Coronary artery (tissue), 2 donors: ENCODE results near the gene ARHGAP4.

Source experiments
- DNase-seq: peaks from one replicate; pipeline ENCODE4 v3.0.0-alpha.2; 2017; ENCODE audit warnings: low spot score
- H3K27ac ChIP-seq, 2 donors: fragments of 200-600 bp; sonication (generic); one replicate each; pipeline ENCODE4 v1.5.1; 2016 to 2019
- H3K4me3 ChIP-seq: fragments of 200-600 bp; sonication (generic); 2 replicates; pipeline ENCODE4 v1.5.1; 2016; ENCODE audit warnings: mild to moderate bottlenecking, moderate library complexity
- TF ChIP-seq, protein P1 (sequence below): fragments of 200-600 bp; sonication (generic); IDR thresholded peaks from one replicate; pipeline ENCODE4 v1.5.1; 2019; ENCODE audit warnings: antibody characterized with exemption

ARHGAP4 gene

DNA sequence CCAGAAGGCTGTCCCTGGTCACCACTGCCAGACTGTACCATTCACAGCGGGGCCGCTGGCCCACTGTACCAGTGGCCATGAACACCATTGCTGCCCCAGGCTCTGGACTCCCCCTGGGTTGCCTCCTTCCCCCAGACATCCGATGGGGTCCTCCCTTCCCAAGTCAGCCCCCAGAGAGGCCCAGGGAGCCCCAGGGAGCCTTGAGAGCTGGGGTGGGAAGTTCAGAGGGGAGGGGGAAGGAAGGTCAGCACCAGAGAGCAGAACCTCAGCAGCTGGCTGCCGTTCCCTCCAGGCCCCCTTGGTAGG, 441 bp upstream of the ARHGAP4 start:
- no peak for DNase-seq
- TF ChIP-seq, protein P1, sequence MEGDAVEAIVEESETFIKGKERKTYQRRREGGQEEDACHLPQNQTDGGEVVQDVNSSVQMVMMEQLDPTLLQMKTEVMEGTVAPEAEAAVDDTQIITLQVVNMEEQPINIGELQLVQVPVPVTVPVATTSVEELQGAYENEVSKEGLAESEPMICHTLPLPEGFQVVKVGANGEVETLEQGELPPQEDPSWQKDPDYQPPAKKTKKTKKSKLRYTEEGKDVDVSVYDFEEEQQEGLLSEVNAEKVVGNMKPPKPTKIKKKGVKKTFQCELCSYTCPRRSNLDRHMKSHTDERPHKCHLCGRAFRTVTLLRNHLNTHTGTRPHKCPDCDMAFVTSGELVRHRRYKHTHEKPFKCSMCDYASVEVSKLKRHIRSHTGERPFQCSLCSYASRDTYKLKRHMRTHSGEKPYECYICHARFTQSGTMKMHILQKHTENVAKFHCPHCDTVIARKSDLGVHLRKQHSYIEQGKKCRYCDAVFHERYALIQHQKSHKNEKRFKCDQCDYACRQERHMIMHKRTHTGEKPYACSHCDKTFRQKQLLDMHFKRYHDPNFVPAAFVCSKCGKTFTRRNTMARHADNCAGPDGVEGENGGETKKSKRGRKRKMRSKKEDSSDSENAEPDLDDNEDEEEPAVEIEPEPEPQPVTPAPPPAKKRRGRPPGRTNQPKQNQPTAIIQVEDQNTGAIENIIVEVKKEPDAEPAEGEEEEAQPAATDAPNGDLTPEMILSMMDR: no peak
- Histone ChIP-seq H3K4me3 (peak overlapping the region; percentile 73), H3K27ac (peak overlapping the region; percentile 78 to 91)

DNA sequence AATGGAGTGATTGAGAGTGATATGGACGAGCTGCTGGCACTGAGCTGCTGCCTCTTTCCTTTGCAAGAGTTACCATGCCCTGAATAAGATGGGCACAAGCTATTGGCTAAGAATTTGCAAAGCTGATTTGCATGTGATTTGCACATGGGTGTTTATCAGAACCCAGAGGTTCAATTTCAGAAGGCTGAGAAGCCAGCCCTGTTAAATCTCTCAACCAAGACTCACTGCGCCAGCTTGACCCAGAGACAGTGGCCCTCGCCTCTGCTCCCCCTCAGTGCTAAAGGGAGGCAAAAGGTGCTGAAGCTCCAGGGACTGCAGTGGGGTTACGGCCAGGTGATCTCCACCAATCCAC, 701 bp downstream of the ARHGAP4 start:
- TF ChIP-seq, protein P1: no peak
- Histone ChIP-seq H3K4me3 (peak overlapping the region; percentile 73), H3K27ac (peak overlapping the region in 1 of 2 donors; percentile 91)
- DNase-seq: no peak

DNA sequence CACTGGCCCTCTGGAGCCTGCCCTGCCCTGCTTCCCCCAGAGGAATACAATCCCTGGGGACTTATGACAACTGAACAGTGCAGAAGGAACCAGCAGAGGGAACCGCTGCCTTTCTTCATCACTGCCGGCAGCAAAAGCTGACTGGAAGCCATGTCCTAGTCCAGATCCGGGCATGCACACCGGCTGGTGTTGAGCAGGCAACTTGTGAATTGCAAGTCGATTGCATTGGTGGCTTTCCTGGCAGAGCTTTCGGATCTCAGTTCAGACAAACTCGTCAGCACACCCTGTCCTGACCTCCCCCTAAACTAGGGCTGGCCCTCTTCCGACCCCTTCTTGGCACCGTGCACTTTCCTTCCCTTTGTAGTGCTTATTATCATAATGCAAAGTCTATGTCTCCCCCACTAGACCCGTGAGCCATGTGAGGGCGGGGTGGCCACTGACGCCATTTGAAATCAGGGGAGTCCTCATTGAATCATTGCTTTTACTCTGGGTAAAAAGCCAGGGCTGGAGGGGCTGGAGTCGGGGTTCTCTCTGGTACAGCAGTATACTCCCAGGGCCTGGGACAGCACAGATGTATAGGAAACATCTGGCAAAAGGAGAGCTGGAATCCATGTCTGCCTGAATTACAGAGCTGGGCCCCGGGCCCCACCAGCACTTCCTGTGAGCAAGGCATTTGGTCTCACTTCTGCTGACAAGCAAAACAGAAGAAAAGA, 1.8 kb downstream of the ARHGAP4 start:
- Histone ChIP-seq H3K27ac (peak overlapping the region in 1 of 2 donors; percentile 91), H3K4me3 (peak overlapping the region; percentile 22)
- TF ChIP-seq, protein P1: no peak
- DNase-seq: no peak

DNA sequence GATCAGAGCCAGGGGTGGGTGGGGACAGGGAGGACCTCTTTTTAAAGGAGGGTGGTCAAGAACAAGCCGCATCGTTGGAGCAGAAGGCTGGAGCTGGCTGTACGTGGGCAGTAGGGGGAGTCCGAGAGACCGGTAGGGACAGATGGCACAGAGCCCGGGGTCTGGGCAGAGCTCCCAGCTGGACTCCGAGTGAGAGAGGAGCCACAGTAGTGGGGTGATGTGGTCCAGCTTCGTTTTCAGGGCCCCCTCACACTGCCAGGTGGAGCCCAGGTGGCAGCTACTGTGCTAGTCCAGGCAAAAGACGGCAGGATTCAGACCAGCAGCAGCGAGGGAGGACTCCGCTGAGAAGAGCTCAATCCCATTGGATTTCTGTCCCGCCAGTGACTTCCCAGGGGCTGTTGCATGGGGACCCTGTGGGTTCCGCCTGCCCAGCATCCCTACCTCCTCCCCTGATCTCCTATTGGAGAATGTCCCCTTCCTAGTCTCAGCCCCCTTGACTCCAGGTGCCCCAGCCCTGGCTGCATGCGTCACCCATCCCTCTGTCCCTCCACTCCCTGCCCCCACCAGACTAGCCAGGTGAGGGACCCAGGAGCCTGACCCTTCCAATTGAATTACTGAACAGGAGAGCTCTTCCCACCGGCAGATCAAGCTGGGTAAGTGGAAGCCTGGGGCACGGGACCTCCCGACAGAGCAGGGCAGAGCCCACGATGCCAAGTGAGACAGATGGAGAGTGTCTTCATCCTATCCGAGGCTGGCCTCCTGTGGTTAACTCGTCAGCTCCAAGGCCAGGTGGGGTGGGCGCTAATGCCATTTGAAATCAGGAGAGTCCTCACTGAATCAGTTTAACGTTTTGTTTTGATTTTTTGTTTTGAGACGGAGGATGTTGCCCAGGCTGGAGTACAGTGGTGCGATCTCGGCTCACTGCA, 2.9 kb downstream of the ARHGAP4 start:
- TF ChIP-seq, protein P1: no peak
- Histone ChIP-seq H3K4me3 (peak overlapping the region; percentile 32), H3K27ac (no peak overlapping the region)
- DNase-seq: no peak

DNA sequence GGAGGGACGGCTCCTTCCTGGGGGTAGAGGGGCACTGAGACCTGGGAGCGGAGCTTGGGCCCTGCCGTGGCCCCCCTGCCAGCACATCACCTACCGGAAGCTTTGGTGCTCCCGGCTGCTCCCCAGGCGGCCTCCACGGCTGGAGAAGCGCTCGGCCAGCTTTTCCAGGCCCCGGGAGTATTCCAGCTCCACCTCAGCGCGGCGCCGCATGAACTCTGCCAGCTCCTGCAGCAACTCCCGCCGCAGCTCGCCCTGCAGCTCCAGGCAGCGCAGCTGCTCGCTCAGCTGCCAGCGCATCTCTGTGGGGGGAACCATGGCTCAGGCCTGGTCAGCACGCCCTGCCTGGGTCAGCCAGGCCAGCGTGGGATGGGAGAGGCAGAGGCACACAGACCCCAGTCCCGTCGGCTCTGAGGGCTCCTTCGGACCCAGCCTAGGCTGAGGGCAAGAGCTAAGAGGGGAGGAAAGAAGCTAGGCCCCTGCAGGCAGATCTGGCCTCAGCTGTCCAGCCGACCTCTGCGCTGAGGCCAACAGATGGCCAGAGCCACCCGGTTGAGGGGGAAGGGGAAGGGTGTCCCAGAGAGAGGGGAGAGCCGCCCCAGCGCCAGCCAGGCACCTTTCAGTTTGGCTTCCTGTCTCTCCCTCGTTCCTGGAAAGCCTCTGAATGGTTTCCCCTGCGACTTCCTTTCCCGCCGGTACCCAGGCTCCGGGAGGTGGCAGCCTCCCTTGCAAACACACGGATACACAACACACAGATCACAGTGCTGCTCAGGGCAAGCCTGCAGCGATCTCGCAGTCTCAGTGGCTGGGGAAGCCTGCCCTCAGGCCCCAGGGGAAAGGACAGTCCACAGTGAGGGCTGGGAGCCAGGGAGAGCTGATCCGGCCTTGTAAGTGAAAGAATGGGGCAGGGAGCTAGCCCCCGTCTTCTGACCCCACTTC, 4.3 kb downstream of the ARHGAP4 start:
- H3K27ac ChIP-seq: no peak overlapping the region
- H3K4me3 ChIP-seq: peak overlapping the region; percentile 24
- TF ChIP-seq, protein P1: no peak
- no peak for DNase-seq

DNA sequence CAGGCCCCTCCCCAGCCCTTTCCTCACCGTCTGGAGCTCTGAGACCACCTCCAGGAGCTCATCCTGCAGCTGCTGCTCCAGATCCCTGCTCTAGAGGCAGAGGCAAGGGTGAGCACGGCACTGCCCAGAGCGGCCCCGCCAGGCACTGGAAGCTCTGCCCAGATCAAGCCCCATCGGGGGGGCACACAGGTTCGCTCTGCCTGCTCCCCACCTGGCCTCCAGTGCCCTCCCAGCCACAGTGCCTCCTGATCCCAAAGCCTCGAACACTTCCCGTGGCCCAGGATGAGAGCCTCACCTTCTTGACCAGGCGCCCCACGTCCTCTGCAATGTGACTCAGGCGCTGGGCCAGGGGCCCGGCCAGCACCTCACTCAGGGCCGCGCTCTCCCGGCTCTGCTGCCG, 5.0 kb downstream of the ARHGAP4 start:
- Histone ChIP-seq H3K4me3 (peak overlapping the region; percentile 24), H3K27ac (no peak overlapping the region)
- TF ChIP-seq, protein P1: no peak
- DNase-seq: no peak
